SKM-1 (cell line): Measurements from ENCODE around the gene FAM114A1.

ENCODE experiments used
- DNase-seq: peaks from one replicate; lab custom pipeline; 2025; ENCODE audit not compliant: unreplicated experiment; lab: John Stamatoyannopoulos, UW

FAM114A1 gene

DNA sequence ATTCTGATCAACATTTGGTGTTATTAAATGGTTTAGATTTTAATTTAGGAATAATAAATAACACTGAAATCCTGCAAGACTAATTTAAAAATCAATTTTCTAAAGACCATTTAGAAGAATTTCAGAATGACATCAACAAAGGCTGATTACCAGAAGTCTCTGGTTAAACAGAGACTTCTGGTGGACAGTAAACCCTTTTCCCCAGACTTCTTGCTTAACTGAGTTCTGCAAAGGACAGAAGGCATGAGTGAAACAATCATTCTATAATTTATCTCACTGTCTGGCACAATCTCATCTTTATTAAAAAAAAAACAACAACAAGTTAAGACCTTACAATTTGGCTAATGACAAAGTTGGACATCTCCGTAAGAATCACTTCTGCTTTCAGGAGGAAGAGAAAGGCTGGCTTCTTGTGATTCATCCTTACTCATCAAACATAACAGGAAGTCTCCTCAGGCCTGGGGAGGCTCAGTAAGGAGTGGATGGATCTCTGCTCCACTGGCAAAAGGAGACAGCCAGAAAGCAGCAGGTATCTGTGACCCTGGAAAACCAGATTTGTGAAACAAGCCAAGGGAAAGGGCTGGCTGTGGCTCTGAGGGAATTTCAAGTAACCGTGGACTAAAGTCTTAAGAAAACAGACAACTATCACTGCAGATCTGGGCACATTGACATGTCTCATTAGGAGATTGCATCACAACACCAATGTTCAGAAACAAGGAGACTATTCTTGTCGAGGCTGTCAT is 10.1 kb upstream of the FAM114A1 start:
- peak; percentile 87 for DNase-seq

DNA sequence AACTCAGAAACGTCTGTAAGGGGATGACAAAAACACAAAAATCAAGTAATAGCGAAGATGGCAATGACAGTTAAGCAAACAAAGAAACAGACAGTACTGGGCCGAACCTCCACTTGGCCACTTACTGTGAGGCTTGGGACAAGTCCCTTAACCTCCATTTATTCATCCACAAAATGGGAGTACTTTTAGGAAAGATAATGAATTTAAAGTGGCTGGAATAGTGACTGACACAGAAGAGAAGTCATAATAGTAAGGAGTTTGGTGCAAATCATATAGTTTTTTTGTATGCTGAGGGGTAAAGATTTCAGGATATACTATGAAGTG is 9.5 kb upstream of the FAM114A1 start:
- DNase-seq = no peak

DNA sequence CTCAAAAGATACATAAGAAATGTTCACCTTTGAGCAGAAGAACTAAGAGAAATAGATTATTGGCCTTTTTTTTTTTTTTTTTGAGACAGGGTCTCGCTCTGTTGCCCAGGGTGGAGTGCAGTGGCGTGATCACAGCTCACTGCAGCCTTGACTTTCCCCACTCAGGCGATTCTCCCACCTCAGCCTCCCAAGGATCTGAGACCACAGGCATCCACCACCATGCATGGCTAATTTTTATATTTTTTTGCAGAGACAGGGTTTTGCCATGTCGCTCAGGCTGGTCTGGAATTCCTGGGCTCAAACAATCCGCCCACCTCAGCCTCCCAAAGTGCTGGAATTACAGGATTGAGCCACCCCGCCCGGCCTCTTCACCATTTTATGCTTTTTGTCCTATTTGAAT is 8.1 kb upstream of the FAM114A1 start:
- DNase-seq = no peak

DNA sequence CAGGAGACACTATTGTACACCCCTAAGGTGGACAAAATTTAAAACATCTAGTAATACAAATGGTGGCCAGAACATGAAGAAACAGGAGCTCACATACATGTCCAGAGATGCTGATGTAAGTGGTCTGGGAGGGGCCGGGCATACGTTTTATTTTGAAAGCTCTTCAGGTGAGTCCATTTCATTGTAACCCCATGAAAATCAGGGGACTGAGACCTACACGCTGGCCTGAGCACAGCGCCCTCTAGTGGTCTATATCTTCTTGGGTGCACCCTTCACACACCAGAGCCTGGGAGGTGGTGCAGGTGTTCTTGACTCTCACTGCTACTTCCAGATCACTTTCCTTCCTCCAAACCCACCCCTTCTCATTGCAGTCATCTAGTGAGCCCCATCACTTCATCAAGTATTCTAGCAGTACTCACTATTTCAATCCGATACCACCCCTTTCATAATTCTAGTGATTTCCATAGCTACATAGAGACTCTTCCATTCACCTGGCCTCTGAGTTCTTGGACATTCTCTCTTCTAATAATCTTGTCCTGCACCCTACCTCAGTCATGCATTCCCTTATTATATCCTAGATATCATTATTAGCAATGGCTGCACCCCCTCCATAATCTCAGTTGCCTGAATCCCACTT is 6.7 kb upstream of the FAM114A1 start:
- peak; percentile 69 for DNase-seq

DNA sequence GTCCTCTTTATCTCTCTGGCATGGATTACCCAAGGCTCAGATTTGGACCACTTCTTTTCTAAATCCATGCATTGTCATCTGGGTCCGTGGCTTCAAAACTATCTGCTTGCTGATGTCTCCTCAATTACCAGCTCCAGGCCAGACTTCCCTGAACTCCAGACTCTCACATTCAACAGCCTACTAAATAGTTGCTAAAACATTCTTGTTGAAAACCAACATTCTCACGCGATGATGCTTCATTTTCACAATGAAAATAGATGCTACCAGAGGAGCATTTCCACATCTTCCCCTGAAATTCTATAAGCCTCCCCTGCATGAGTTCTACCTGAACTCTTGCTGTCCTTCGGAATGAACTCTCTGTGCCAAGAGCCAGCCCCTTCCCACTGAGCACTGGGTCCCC is 5.8 kb upstream of the FAM114A1 start:
- no peak for DNase-seq

DNA sequence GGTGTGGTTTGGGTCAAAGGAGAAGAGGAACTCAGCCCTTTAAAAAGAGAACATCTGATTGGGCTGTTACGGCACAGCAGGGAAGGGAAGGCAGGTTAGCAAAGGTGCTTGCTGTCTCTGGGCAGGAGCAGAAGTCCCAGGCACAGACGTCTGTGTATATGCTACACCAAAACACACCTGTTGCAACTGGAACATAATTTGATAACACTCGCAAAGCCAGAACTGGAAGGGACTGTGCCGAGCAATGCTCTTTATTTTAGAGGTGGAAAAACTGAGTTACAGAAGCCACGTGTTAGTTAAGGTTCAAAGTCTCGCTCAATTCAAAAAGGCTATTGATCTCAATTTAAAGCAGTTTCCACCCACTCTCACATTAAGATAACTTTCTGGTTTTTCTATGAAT is 2.2 kb upstream of the FAM114A1 start:
- DNase-seq = no peak

DNA sequence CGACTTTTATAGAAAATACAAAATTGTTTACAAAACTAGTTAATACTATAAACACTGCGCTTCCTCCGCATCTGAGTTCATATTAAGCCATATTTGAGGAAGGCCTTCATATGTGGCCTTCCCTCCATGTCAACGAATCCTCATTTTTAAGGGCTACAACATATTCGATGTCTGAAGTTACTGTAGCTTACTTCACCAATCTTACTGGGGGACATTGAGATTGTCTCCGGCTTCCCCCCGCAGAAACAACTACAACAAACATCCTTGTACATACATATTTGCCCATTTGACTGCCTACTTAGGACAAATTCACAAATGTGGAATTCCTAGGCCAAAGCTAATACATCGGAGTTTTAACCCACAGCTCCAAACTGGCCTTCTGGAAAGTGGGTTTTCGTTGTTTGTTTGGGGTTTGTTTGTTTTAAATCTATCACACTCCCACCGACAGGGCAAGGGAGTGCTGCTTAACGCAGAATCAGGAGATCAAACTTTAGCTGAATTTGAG is 581 bp upstream of the FAM114A1 start:
- DNase-seq = no peak

DNA sequence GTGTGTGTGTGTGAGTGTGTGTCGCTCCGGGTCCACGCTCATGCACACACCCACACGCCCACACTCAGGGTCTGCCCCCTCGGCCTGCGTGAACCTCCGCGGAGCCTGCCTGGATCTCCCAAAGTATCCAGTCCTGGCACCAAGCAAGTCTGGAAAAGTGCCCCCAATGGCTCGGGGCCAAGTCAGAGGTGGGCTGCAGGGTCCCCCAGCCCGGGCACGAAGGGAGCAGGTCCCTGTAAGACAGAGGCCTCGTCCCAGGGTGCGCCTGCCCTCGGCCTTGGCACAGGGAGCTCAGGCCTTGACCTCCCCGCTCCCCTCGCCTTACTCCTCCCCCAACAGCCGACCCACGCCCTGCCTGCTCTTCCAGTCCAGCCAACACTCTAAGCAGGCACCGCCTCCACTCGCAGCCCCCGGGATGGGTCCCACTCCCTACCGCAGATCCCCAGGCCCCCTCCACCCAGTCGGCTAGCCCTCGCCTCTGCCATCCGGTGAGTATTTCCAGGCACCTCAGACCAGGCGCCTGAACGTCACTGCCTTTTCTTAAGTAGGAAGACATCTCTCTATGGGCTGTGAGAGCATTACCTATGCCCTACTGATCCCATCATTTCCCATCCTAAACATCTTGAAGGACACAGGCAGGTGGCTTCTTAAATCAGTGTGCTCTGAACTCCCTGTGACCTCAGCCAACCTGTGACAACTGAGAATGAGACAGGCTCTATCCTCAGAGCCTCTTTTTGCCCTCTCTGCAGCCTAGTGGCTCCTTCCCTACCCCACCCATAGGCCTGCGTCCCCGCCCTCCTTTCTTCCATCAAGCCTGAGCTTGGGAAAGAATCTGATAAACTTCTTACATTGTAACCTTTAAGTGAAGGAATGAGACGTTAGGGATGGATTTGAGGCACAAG is 704 bp downstream of the FAM114A1 start:
- no peak for DNase-seq

DNA sequence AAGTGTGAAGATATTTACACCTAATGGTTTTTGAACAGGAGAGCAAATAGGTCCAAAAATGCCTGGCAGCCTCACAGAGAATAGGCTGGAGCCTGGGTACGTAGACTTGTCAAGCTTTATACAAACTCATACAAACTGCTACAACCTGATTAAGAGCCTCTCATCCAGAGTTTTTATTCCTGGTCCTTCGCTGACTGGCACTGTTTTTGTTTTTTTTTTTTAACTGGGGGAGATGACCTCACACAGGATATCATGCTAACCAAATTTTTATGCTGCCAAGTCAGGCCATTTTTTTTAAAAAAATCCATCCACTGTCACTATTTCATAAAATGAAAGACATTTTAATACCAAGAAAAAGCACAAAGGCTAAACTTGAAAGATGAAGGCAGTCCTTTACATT is 1.9 kb downstream of the FAM114A1 start:
- DNase-seq = no peak

DNA sequence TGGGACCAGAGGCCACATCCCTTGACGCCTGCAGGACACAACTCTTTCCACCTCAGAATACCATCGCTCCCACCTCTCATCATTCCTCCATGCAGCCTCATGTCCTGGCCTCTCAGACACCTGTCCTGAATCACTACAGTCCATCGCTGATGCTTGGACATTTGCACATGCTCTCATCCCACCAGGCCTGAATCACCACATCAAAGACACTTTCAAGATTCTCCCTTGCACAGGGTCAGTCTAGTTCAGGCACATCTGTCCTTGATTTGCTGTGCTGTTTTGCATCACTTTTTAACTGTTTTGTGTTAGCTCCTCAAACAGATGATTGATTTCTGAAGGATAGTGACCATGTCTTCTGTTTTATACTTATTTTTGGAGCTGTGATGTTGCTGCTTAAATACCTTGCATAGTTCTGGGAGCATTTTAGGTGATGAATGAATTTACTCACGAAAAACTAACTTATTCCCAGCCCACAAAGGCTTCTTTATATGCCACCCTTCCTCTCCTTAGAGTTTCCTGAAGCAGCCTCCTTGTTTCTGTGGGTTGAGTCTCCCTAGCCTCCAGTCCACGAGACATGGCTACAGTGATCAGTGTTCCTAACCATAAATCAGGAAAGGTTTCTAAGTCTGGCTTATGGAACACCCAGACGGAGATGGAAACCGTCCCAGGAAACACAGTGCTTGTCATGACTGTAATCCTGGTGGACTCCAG is 2.6 kb downstream of the FAM114A1 start:
- no peak for DNase-seq

DNA sequence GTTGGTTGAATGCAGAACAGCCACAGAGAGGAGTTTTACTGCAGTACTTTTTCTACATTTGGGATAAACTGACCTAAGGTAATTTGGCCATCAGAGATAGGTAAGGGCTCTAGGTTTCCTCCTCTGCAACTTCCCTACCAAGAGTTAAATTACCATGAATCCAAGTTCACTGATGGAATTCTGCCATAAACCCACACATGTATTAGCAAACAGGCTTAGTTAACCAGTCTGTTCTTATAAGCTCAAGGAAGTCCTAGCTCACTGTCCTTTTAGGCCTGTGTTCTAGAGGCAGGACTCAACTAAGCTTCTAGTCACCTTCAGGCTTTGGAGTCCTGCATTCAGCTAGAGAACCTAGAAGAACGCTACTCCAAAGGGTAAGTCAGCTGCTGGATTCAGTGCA is 4.0 kb downstream of the FAM114A1 start:
- DNase-seq = no peak

DNA sequence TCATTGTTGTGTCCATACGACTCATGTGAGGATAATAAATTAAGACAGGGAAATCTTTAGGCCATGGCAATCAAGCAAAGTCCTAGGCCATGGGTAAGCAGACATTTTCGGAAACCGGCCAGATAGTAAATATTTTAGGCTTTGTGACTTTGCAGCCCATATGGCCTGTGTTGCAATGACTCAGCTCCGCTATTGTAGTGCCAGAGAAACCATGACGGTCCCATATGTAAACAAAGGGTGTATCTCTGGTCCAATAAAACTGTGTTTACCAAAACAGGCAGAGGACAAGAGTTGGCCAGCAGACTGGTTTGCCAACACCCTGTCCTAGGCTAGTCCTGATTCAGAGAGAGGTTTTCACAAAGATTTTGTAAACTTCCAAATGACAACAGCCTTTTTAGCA is 5.0 kb downstream of the FAM114A1 start:
- no peak for DNase-seq

DNA sequence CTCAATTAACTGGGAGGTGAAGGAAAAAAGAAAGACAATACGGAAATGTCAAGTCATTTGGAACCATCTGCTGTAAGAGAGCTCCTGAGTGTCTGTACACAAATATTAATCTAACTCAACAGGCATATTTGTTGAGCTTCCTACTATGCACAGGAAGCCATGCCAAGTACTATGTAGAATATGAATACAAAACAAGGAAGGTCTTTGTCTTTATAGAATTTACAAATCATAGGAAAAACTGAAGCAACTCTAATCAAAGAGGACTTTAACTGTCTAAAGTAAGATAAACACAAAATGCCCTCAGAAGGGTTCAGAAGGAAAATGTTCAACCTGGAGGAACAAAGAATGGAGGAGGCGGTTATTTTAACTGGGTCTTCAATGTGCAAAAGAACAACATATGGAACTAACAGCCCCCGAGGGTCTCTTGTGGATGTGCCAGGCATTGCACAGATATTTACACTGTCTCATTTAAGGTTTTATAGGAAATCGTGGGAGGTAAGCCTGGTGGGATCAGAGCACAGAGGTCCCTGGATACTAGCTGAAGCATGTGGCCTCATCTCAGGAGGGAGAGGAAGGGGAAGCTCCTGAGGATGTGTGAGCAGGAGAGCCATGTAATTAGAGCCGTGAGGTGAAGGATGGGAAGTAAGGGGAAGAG is 5.8 kb downstream of the FAM114A1 start:
- no peak for DNase-seq

DNA sequence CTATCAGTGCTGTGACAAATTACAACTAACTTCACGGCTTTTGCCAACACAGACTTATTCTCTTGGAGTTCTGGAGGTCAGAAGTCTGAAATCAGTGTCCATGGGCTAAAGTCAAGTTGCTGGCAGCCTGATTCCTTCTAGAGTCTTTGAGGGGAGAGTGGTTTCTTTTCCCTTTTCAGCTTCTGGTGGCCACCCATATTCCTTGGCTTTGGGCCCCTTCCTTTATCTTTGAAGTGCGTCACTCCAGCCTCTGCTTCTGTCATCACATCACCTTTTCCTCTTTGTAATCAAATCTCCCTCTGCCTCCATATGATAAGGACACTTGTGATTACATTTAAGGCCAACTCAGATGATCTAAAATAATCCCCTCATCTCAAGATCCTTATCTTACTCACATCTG is 9.0 kb downstream of the FAM114A1 start:
- DNase-seq = no peak

DNA sequence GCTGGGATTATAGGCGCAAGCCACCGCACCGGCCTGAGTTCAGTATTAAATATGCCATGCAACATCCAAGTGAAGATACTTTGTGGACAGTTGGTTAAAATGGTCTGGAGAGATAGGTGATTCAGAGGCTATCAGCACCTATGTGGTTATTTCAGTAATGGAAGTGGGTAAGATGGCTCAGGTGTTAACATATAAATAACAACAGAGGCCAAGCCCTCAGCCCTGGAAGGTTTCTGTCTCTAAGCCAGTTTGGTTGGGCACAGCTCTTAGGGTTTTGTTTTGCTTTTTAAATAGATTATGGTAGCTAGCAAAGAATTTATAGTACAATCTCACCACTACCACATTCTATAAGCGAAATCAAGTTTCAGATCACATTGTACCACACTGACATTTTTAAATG is 16.6 kb downstream of the FAM114A1 start:
- DNase-seq = no peak

DNA sequence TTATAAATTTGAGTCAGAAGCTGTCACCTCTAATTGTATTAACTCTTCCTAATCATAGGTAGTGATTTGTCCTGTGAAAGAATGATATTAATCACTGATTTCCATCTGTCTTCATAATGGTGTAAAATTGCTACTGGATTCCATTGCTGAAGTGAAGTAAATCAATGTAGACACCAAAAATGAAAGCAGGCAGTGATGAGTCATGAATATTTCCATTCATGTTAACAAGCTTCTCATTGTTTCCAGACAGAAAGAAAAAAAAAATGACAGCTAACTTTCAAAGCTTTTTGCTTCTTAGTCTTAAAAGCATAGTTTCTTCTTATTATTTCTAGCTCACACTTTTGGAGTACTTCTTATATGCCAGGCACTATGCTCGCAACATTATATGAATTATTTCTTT is 21.5 kb downstream of the FAM114A1 start:
- DNase-seq = no peak

DNA sequence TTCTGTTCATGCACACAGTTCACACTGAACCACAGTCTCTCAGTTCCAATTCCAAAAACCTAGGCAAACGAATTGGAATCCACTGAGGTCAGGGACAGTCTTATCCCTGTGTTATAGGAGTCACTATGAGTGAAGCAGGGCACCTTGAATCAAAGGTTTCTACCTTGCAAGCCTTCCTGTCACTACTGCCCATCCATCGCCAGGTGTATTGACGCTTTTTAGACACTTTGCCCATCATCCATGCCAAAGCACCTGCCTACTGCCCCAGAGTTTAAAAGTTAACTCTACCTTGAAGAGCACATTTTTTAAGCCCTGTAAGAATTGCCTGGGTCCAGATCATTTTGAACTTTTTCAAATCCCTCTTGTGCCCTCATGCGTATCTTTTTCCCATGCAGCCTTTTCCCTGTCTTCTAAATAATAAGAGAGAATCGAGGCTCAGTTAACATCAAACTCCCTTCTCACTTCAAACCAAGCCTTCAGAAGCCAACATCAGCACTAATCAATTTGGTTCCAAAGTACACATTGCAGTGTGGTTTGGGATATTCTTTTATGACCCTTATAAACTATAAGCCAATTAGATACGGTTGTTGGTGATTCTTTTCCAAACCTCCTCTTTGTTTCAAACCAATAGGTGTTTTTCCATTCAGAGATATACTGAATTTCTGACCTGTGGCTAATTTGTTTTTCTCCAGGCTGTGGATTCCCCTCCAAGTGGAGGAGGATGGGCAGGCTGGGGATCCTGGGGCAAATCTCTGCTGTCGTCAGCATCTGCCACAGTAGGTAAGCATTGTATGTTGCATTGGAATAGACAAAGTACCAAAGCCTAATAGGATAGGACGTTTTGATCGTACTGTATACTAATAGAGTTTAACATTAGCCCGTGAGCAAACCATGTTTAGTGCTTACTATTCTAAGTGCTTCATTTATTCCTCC is 23.7 kb downstream of the FAM114A1 start:
- DNase-seq = no peak

DNA sequence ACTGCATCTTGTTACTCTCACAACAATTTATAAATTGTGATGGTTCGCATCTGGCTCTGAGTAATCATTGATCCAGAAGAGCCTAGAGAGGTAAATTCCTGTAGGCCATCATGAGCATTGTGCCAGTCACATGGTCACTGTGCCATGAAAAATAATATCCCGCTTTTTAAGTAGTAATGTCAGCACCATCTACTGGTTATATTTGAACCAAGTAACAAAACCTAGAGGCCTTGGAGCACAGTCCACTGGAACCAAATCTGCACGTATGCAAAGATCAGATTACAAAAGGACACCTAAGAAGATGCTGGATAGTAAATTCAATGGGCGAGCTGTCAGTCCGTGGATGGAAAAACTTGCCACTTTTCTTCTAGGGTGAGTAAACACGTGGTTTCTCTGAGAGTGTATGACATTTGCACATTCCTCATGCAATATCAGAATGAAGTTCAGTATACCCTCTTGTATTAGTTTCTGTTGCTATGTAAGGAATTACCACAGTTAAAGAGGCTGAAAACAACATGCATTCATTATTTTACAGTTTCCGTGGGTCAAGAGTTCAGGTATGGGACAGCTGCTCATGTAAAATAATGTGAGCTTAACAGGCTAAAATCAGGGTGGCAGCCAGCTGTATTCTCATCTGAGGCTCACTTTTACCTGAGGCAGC is 26.8 kb downstream of the FAM114A1 start:
- no peak for DNase-seq

DNA sequence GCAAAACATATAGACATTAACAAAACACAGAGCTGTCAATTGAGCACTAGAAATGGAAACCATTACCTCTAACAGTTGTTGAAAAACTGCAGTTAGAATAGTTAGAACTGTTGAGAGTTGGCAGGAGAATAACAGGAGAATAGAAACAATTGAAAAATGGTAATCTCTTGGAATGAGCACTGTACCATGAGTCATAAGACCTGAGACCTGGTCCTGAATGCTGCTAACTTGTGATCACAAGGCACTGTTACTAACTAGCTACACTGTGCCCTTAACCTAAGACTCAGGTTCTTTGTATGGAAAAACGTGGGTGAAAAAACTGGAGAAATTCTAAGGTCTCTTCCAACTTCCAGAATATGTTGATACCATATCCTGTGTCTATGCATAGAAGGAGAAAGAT is 29.3 kb downstream of the FAM114A1 start:
- no peak for DNase-seq
